Measurements from ENCODE around the gene NAALADL2. TPM values are rescaled to one million over a fixed set of nuclear protein-coding genes. Genes with fewer than 3 reads are reported as not detected.

Gene NAALADL2
- total RNA-seq, 1 donor, result 23.5 TPM

DNA sequence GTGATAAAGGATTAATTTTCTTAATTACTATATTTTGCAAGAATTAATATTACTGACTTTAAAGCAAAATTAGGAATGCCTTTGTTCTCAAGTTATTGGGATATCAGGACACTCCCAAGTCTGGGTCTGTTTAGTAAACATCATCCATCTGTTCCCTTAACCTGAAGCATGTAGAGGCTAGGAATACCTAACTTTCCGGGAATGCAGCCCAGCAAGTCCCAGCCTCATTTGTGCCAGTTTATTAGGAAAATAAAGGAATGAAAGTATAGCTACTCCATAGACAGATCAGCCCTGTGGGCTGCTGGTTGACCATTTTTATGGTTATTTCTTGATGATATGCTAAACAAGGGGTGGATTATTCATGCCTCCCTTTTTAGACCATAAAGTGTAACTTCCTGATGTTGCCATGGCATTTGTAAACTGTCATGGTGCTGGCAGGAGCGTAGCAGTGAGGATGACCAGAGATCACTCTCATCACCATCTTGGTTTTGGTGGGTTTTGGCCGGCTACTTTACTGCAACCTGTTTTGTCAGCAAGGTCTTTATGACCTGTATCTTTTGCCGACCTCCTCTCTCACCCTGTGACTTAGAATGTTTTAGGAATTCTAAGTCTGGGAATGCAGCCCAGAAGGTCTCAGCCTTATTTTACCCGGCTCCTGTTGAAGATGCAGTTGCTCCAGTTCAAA, 540.2 kb downstream of the NAALADL2 start:
- Histone ChIP-seq H2AFZ (ENCODE audit: low read length) (no peak overlapping the region), H4K20me1 (ENCODE audit: insufficient read depth, low read length) (no peaks in the 10 kb centered on the region), H3K4me3 (ENCODE audit: insufficient read depth, low read length) (no peak overlapping the region), H3K79me2 (ENCODE audit: insufficient read depth, low read length) (no peaks in the 10 kb centered on the region), H3K4me2 (ENCODE audit: insufficient read depth, low read length) (no peak overlapping the region), H3K27me3 (ENCODE audit: insufficient read depth, low read length) (no peaks in the 10 kb centered on the region), H3K4me1 (ENCODE audit: insufficient read depth, low read length) (no peaks in the 10 kb centered on the region), H3K27ac (ENCODE audit: low read depth, low read length) (no peak overlapping the region), H3K36me3 (ENCODE audit: insufficient read depth, low read length) (no peaks in the 10 kb centered on the region), H3K9me3 (ENCODE audit: low read depth, low read length) (no peaks in the 10 kb centered on the region)
- TF ChIP-seq CTCF (IDR thresholded peaks at IDR 0.05; ENCODE audit: extremely low read depth, low read depth, low read length), result no peak
- no peak for DNase-seq (ENCODE audit: insufficient read length, low spot score, missing footprints)

GRCh38 chr3:175404027-175404426, 544.9 kb downstream of the NAALADL2 start:
- DNase-seq (ENCODE audit: insufficient read length, low spot score, missing footprints), result no peak

GRCh38 chr3:175404621-175405020, 545.5 kb downstream of the NAALADL2 start:
- no peak for TF ChIP-seq CTCF (IDR thresholded peaks at IDR 0.05; ENCODE audit: extremely low read depth, low read depth, low read length)
- H4K20me1 ChIP-seq (ENCODE audit: insufficient read depth, low read length), result no peaks in the 10 kb centered on the region
- no peak overlapping the region for H3K27ac ChIP-seq (ENCODE audit: low read depth, low read length)
- H2AFZ ChIP-seq (ENCODE audit: low read length), result no peak overlapping the region
- no peaks in the 10 kb centered on the region for H3K4me1 ChIP-seq (ENCODE audit: insufficient read depth, low read length)
- no peak for DNase-seq (ENCODE audit: insufficient read length, low spot score, missing footprints)
- H3K36me3 ChIP-seq (ENCODE audit: insufficient read depth, low read length), result no peaks in the 10 kb centered on the region
- no peaks in the 10 kb centered on the region for H3K79me2 ChIP-seq (ENCODE audit: insufficient read depth, low read length)
- no peak overlapping the region for H3K4me3 ChIP-seq (ENCODE audit: insufficient read depth, low read length)
- H3K9me3 ChIP-seq (ENCODE audit: low read depth, low read length), result no peaks in the 10 kb centered on the region
- H3K4me2 ChIP-seq (ENCODE audit: insufficient read depth, low read length), result no peak overlapping the region
- no peaks in the 10 kb centered on the region for H3K27me3 ChIP-seq (ENCODE audit: insufficient read depth, low read length)

More at GRCh38 chr3:175404027-175404426, 544.9 kb downstream of the NAALADL2 start:
- H3K36me3 ChIP-seq (ENCODE audit: insufficient read depth, low read length), result no peaks in the 10 kb centered on the region
- H3K9me3 ChIP-seq (ENCODE audit: low read depth, low read length), result no peaks in the 10 kb centered on the region
- H4K20me1 ChIP-seq (ENCODE audit: insufficient read depth, low read length), result no peaks in the 10 kb centered on the region
- H2AFZ ChIP-seq (ENCODE audit: low read length), result no peak overlapping the region
- no peaks in the 10 kb centered on the region for H3K79me2 ChIP-seq (ENCODE audit: insufficient read depth, low read length)
- no peak overlapping the region for H3K4me2 ChIP-seq (ENCODE audit: insufficient read depth, low read length)
- H3K27ac ChIP-seq (ENCODE audit: low read depth, low read length), result no peak overlapping the region
- H3K27me3 ChIP-seq (ENCODE audit: insufficient read depth, low read length), result no peaks in the 10 kb centered on the region
- no peaks in the 10 kb centered on the region for H3K4me1 ChIP-seq (ENCODE audit: insufficient read depth, low read length)
- no peak overlapping the region for H3K4me3 ChIP-seq (ENCODE audit: insufficient read depth, low read length)
- TF ChIP-seq CTCF (IDR thresholded peaks at IDR 0.05; ENCODE audit: extremely low read depth, low read depth, low read length), result no peak

GRCh38 chr3:175410251-175410650, 551.1 kb downstream of the NAALADL2 start:
- no peak for TF ChIP-seq CTCF (IDR thresholded peaks at IDR 0.05; ENCODE audit: extremely low read depth, low read depth, low read length)
- Histone ChIP-seq H3K4me1 (ENCODE audit: insufficient read depth, low read length) (peaks cover 22% of the 10 kb centered on the region), H3K27ac (ENCODE audit: low read depth, low read length) (no peak overlapping the region), H3K4me3 (ENCODE audit: insufficient read depth, low read length) (no peak overlapping the region), H4K20me1 (ENCODE audit: insufficient read depth, low read length) (no peaks in the 10 kb centered on the region), H3K4me2 (ENCODE audit: insufficient read depth, low read length) (no peak overlapping the region), H3K79me2 (ENCODE audit: insufficient read depth, low read length) (no peaks in the 10 kb centered on the region), H2AFZ (ENCODE audit: low read length) (no peak overlapping the region), H3K36me3 (ENCODE audit: insufficient read depth, low read length) (no peaks in the 10 kb centered on the region), H3K27me3 (ENCODE audit: insufficient read depth, low read length) (no peaks in the 10 kb centered on the region), H3K9me3 (ENCODE audit: low read depth, low read length) (no peaks in the 10 kb centered on the region)
- DNase-seq (ENCODE audit: insufficient read length, low spot score, missing footprints), result no peak

Measured in osteoblast (primary cell).